ENCODE measurements around the gene RPS13. TPM values are rescaled to one million over a fixed set of nuclear protein-coding genes. Genes with fewer than 3 reads are reported as not detected.

Gene RPS13
- polyA plus RNA-seq (2013): 1,830 and 1,845 TPM in 2 replicates

GRCh38 chr11:17077520-17078401 is at the start of gene RPS13:
Gene RPS13 (minus strand): TSS chr11:17077667. CDS start chr11:17077641, 26 bp downstream.
- Histone ChIP-seq H3K27ac (ENCODE audit: low read depth, low read length) (peak within 1 kb of the TSS; percentile 45), H3K4me3 (ENCODE audit: low read depth, low read length) (peak within 1 kb of the TSS; percentile 96), H2AFZ (ENCODE audit: insufficient read depth, low read length, poor library complexity) (peak within 1 kb of the TSS; percentile 61), H3K79me2 (ENCODE audit: control insufficient read depth, insufficient read depth, low read length, poor library complexity) (peaks cover 11% of the 10 kb centered on the region), H3K4ac (ENCODE audit: low read depth, low read length) (peak within 1 kb of the TSS; percentile 94), H3K4me2 (ENCODE audit: low read length) (peak within 1 kb of the TSS; percentile 89), H2AK5ac (ENCODE audit: low read length) (peak within 1 kb of the TSS; percentile 71), H3K9me3 (ENCODE audit: insufficient read depth, low read depth, low read length) (no peaks in the 10 kb centered on the region), H4K8ac (ENCODE audit: low read depth, low read length) (peak within 1 kb of the TSS; percentile 89), H2BK12ac (ENCODE audit: low read length) (no peak within 1 kb of the TSS), H3K27me3 (ENCODE audit: insufficient read depth, low read length) (no peaks in the 10 kb centered on the region), H4K91ac (ENCODE audit: low read depth, low read length) (peak within 1 kb of the TSS; percentile 91), H3K18ac (ENCODE audit: low read length) (peak within 1 kb of the TSS; percentile 70), H3K4me1 (ENCODE audit: control insufficient read depth in 1 of 2, insufficient read depth in 2 of 2, low read length in 2 of 2) (peaks cover 4 to 6% of the 10 kb centered on the region in 2 experiments), H2BK5ac (ENCODE audit: low read depth, low read length, poor library complexity) (peak within 1 kb of the TSS; percentile 73), H3K9ac (ENCODE audit: low read length) (peak within 1 kb of the TSS; percentile 94), H2BK120ac (ENCODE audit: insufficient read depth, low read length, poor library complexity) (peak within 1 kb of the TSS; percentile 67), H3K14ac (ENCODE audit: low read length) (peak within 1 kb of the TSS; percentile 93), H3K36me3 (ENCODE audit: control insufficient read depth in 1 of 2, insufficient read depth in 2 of 2, low read length in 2 of 2) (peaks cover 10 to 18% of the 10 kb centered on the region in 2 experiments), H3K23ac (ENCODE audit: low read length) (no peak within 1 kb of the TSS), H3K79me1 (ENCODE audit: low read length) (peaks cover 8% of the 10 kb centered on the region), H4K12ac (ENCODE audit: low read depth, low read length) (peak within 1 kb of the TSS; percentile 74)
- WGBS (ENCODE audit: extremely low coverage, insufficient coverage, insufficient read length): no CpG with 5 or more reads among the region's 55 CpGs
- peak; percentile 99 to 100 for DNase-seq

- H3K14ac ChIP-seq (ENCODE audit: low read length): no peak overlapping the region
Measured at GRCh38 chr11:17121981-17122380, 44.5 kb upstream of the RPS13 start.

GRCh38 chr11:17117262-17117661 is 39.8 kb upstream of the RPS13 start:
- no peak overlapping the region for H2BK120ac ChIP-seq (ENCODE audit: insufficient read depth, low read length, poor library complexity)
- no peak overlapping the region for H3K18ac ChIP-seq (ENCODE audit: low read length)
- no CpG with 5 or more reads among the region's 4 CpGs for WGBS (ENCODE audit: extremely low coverage, insufficient coverage, insufficient read length)
- H3K4me2 ChIP-seq (ENCODE audit: low read length): no peak overlapping the region
- H4K8ac ChIP-seq (ENCODE audit: low read depth, low read length): no peak overlapping the region
- no peak overlapping the region for H3K27ac ChIP-seq (ENCODE audit: low read depth, low read length)
- no peak overlapping the region for H3K4ac ChIP-seq (ENCODE audit: low read depth, low read length)
- no peak overlapping the region for H3K9ac ChIP-seq (ENCODE audit: low read length)
- no peak overlapping the region for H2BK5ac ChIP-seq (ENCODE audit: low read depth, low read length, poor library complexity)
- H3K14ac ChIP-seq (ENCODE audit: low read length): no peak overlapping the region
- H3K4me1 ChIP-seq (ENCODE audit: control insufficient read depth in 1 of 2, insufficient read depth in 2 of 2, low read length in 2 of 2): no peaks in the 10 kb centered on the region
- H2BK12ac ChIP-seq (ENCODE audit: low read length): no peak overlapping the region
- H4K91ac ChIP-seq (ENCODE audit: low read depth, low read length): no peak overlapping the region
- H3K79me1 ChIP-seq (ENCODE audit: low read length): no peaks in the 10 kb centered on the region
- no peaks in the 10 kb centered on the region for H3K9me3 ChIP-seq (ENCODE audit: insufficient read depth, low read depth, low read length)
- peaks cover 16% of the 10 kb centered on the region in 2 experiments for H3K36me3 ChIP-seq (ENCODE audit: control insufficient read depth in 1 of 2, insufficient read depth in 2 of 2, low read length in 2 of 2)
- no peak overlapping the region for H3K23ac ChIP-seq (ENCODE audit: low read length)
- no peak overlapping the region for H3K4me3 ChIP-seq (ENCODE audit: low read depth, low read length)
- H4K12ac ChIP-seq (ENCODE audit: low read depth, low read length): no peak overlapping the region
- H2AFZ ChIP-seq (ENCODE audit: insufficient read depth, low read length, poor library complexity): no peak overlapping the region
- no peak overlapping the region for H2AK5ac ChIP-seq (ENCODE audit: low read length)
- no peaks in the 10 kb centered on the region for H3K27me3 ChIP-seq (ENCODE audit: insufficient read depth, low read length)
- H3K79me2 ChIP-seq (ENCODE audit: control insufficient read depth, insufficient read depth, low read length, poor library complexity): no peaks in the 10 kb centered on the region
- no peak for DNase-seq

More at GRCh38 chr11:17121981-17122380, 44.5 kb upstream of the RPS13 start:
- no peak overlapping the region for H4K12ac ChIP-seq (ENCODE audit: low read depth, low read length)
- H3K79me1 ChIP-seq (ENCODE audit: low read length): no peaks in the 10 kb centered on the region
- H3K27ac ChIP-seq (ENCODE audit: low read depth, low read length): no peak overlapping the region
- no peak overlapping the region for H3K4ac ChIP-seq (ENCODE audit: low read depth, low read length)
- H3K4me1 ChIP-seq (ENCODE audit: control insufficient read depth in 1 of 2, insufficient read depth in 2 of 2, low read length in 2 of 2): no peaks in the 10 kb centered on the region
- H2AFZ ChIP-seq (ENCODE audit: insufficient read depth, low read length, poor library complexity): no peak overlapping the region
- H4K8ac ChIP-seq (ENCODE audit: low read depth, low read length): no peak overlapping the region
- H3K36me3 ChIP-seq (ENCODE audit: control insufficient read depth in 1 of 2, insufficient read depth in 2 of 2, low read length in 2 of 2): peaks cover 12 to 15% of the 10 kb centered on the region in 2 experiments
- WGBS (ENCODE audit: extremely low coverage, insufficient coverage, insufficient read length): no CpG with 5 or more reads among the region's 2 CpGs
- no peak for DNase-seq
- no peaks in the 10 kb centered on the region for H3K9me3 ChIP-seq (ENCODE audit: insufficient read depth, low read depth, low read length)
- H2BK120ac ChIP-seq (ENCODE audit: insufficient read depth, low read length, poor library complexity): no peak overlapping the region
- no peak overlapping the region for H3K4me3 ChIP-seq (ENCODE audit: low read depth, low read length)
- H3K18ac ChIP-seq (ENCODE audit: low read length): no peak overlapping the region
- H3K27me3 ChIP-seq (ENCODE audit: insufficient read depth, low read length): no peaks in the 10 kb centered on the region
- H4K91ac ChIP-seq (ENCODE audit: low read depth, low read length): no peak overlapping the region
- no peak overlapping the region for H3K23ac ChIP-seq (ENCODE audit: low read length)
- H3K4me2 ChIP-seq (ENCODE audit: low read length): no peak overlapping the region
- no peak overlapping the region for H2BK5ac ChIP-seq (ENCODE audit: low read depth, low read length, poor library complexity)
- H2AK5ac ChIP-seq (ENCODE audit: low read length): no peak overlapping the region
- no peaks in the 10 kb centered on the region for H3K79me2 ChIP-seq (ENCODE audit: control insufficient read depth, insufficient read depth, low read length, poor library complexity)
- H3K9ac ChIP-seq (ENCODE audit: low read length): no peak overlapping the region
- no peak overlapping the region for H2BK12ac ChIP-seq (ENCODE audit: low read length)

- no peak overlapping the region for H2BK120ac ChIP-seq (ENCODE audit: insufficient read depth, low read length, poor library complexity)
- no peak overlapping the region for H4K12ac ChIP-seq (ENCODE audit: low read depth, low read length)
Measured at GRCh38 chr11:17116117-17116516, 38.6 kb upstream of the RPS13 start.

More at GRCh38 chr11:17116117-17116516, 38.6 kb upstream of the RPS13 start:
- H3K14ac ChIP-seq (ENCODE audit: low read length): no peak overlapping the region
- H2AFZ ChIP-seq (ENCODE audit: insufficient read depth, low read length, poor library complexity): no peak overlapping the region
- peaks cover 17 to 20% of the 10 kb centered on the region in 2 experiments for H3K36me3 ChIP-seq (ENCODE audit: control insufficient read depth in 1 of 2, insufficient read depth in 2 of 2, low read length in 2 of 2)
- no peaks in the 10 kb centered on the region for H3K79me1 ChIP-seq (ENCODE audit: low read length)
- no peaks in the 10 kb centered on the region for H3K79me2 ChIP-seq (ENCODE audit: control insufficient read depth, insufficient read depth, low read length, poor library complexity)
- H3K4me1 ChIP-seq (ENCODE audit: control insufficient read depth in 1 of 2, insufficient read depth in 2 of 2, low read length in 2 of 2): no peaks in the 10 kb centered on the region
- no CpG with 5 or more reads among the region's 1 CpG for WGBS (ENCODE audit: extremely low coverage, insufficient coverage, insufficient read length)
- H3K27ac ChIP-seq (ENCODE audit: low read depth, low read length): no peak overlapping the region
- H3K23ac ChIP-seq (ENCODE audit: low read length): no peak overlapping the region
- H2AK5ac ChIP-seq (ENCODE audit: low read length): no peak overlapping the region
- no peaks in the 10 kb centered on the region for H3K9me3 ChIP-seq (ENCODE audit: insufficient read depth, low read depth, low read length)
- DNase-seq: no peak
- H2BK5ac ChIP-seq (ENCODE audit: low read depth, low read length, poor library complexity): no peak overlapping the region
- no peak overlapping the region for H3K18ac ChIP-seq (ENCODE audit: low read length)
- no peaks in the 10 kb centered on the region for H3K27me3 ChIP-seq (ENCODE audit: insufficient read depth, low read length)
- H3K4ac ChIP-seq (ENCODE audit: low read depth, low read length): no peak overlapping the region
- no peak overlapping the region for H4K91ac ChIP-seq (ENCODE audit: low read depth, low read length)
- no peak overlapping the region for H3K4me2 ChIP-seq (ENCODE audit: low read length)
- no peak overlapping the region for H3K4me3 ChIP-seq (ENCODE audit: low read depth, low read length)
- no peak overlapping the region for H3K9ac ChIP-seq (ENCODE audit: low read length)
- no peak overlapping the region for H4K8ac ChIP-seq (ENCODE audit: low read depth, low read length)
- H2BK12ac ChIP-seq (ENCODE audit: low read length): no peak overlapping the region
